ENCODE data around the gene KLHL26. TPM values are rescaled to one million over a fixed set of nuclear protein-coding genes. Genes with fewer than 3 reads are reported as not detected.

The KLHL26 gene
- total and polyA plus RNA-seq, 2 of the 13 experiments (the other 11 are each of a cell fraction or from before 2014, with no cell fraction given), result 1.5 to 1.7 TPM

DNA sequence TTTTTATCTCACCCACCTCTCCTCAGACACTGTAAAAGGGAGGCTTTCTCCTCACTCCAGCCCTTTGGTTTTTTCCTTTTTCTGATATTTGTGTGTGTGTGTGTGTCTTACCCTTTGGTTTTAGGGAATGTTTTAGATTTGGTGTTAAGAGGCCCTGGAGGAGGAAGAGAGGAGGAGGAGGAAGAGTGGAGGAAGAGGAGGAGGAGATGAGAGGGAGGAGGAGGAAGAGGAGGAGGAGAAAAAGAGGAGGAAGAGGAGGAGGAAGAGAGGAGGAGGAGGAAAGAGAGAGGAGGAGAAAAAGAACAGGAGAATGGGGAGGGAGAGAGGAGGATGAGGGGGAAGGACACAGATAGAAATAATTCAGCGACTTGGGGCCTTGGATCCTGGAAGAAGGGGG, 10.5 kb downstream of the KLHL26 start:
- WGBS (ENCODE audit: low lambda C conversion rate), result 94% methylated on average over 1 of the region's 1 CpG
- peaks cover 8% of the 10 kb centered on the region for H3K79me2 ChIP-seq (ENCODE audit: insufficient read depth, low read length)
- no peaks in the 10 kb centered on the region; a peak in 1 of 5 replicates for H3K36me3 ChIP-seq (replicated peaks in 1 of 2; ENCODE audit: control insufficient read depth in 1 of 2, insufficient read depth in 2 of 2, low read length in 2 of 2)
- ChIA-PET POLR2A (no interaction called here), CTCF (ENCODE audit: low intra/inter-chr PET ratio, low total read pairs) (no interaction called here)
- H3K4me1 ChIP-seq (ENCODE audit: insufficient read depth, low read length), result peaks cover 10% of the 10 kb centered on the region; the same call in 1 of the 2 replicates
- no peak overlapping the region for H3K9ac ChIP-seq (ENCODE audit: insufficient read depth, low read depth, low read length)
- no peak for ATAC-seq
- no peaks in the 10 kb centered on the region for H3K9me3 ChIP-seq (ENCODE audit: low read length)
- no peak for DNase-seq (ENCODE audit: low spot score)
- no peaks in the 10 kb centered on the region for H4K20me1 ChIP-seq (ENCODE audit: insufficient read depth, low read length)
- no peak overlapping the region for H3K27ac ChIP-seq (ENCODE audit: extremely low read length, insufficient read depth, low read length)
- H3K4me3 ChIP-seq (replicated peaks in 1 of 3; ENCODE audit: insufficient read depth in 1 of 3, low read depth in 2 of 3, low read length in 3 of 3), result no peak overlapping the region
- intact Hi-C loops (cut with micrococcal nuclease; ENCODE audit: unreplicated experiment) (no loop called here), in situ Hi-C loops (cut with HindIII; ENCODE audit: extremely low pct_ligation_motif_present, low pct_unique_long_range_greater_than_20kb) (no loop called here)
- BruUV-seq (replicated peaks), result no TSS peak
- H3K4me2 ChIP-seq (ENCODE audit: low read depth, low read length), result no peak overlapping the region
- H3K27me3 ChIP-seq (ENCODE audit: control insufficient read depth in 1 of 2, insufficient read depth in 2 of 2, low read length in 2 of 2), result no peaks in the 10 kb centered on the region
- FAIRE-seq, result no peak
- no peak overlapping the region for H2AFZ ChIP-seq (ENCODE audit: low read length)
- no peak for TF ChIP-seq U2AF2 (IDR thresholded peaks at IDR 0.05; ENCODE audit: low read depth, low read length)
- TF ChIP-seq, protein P1, sequence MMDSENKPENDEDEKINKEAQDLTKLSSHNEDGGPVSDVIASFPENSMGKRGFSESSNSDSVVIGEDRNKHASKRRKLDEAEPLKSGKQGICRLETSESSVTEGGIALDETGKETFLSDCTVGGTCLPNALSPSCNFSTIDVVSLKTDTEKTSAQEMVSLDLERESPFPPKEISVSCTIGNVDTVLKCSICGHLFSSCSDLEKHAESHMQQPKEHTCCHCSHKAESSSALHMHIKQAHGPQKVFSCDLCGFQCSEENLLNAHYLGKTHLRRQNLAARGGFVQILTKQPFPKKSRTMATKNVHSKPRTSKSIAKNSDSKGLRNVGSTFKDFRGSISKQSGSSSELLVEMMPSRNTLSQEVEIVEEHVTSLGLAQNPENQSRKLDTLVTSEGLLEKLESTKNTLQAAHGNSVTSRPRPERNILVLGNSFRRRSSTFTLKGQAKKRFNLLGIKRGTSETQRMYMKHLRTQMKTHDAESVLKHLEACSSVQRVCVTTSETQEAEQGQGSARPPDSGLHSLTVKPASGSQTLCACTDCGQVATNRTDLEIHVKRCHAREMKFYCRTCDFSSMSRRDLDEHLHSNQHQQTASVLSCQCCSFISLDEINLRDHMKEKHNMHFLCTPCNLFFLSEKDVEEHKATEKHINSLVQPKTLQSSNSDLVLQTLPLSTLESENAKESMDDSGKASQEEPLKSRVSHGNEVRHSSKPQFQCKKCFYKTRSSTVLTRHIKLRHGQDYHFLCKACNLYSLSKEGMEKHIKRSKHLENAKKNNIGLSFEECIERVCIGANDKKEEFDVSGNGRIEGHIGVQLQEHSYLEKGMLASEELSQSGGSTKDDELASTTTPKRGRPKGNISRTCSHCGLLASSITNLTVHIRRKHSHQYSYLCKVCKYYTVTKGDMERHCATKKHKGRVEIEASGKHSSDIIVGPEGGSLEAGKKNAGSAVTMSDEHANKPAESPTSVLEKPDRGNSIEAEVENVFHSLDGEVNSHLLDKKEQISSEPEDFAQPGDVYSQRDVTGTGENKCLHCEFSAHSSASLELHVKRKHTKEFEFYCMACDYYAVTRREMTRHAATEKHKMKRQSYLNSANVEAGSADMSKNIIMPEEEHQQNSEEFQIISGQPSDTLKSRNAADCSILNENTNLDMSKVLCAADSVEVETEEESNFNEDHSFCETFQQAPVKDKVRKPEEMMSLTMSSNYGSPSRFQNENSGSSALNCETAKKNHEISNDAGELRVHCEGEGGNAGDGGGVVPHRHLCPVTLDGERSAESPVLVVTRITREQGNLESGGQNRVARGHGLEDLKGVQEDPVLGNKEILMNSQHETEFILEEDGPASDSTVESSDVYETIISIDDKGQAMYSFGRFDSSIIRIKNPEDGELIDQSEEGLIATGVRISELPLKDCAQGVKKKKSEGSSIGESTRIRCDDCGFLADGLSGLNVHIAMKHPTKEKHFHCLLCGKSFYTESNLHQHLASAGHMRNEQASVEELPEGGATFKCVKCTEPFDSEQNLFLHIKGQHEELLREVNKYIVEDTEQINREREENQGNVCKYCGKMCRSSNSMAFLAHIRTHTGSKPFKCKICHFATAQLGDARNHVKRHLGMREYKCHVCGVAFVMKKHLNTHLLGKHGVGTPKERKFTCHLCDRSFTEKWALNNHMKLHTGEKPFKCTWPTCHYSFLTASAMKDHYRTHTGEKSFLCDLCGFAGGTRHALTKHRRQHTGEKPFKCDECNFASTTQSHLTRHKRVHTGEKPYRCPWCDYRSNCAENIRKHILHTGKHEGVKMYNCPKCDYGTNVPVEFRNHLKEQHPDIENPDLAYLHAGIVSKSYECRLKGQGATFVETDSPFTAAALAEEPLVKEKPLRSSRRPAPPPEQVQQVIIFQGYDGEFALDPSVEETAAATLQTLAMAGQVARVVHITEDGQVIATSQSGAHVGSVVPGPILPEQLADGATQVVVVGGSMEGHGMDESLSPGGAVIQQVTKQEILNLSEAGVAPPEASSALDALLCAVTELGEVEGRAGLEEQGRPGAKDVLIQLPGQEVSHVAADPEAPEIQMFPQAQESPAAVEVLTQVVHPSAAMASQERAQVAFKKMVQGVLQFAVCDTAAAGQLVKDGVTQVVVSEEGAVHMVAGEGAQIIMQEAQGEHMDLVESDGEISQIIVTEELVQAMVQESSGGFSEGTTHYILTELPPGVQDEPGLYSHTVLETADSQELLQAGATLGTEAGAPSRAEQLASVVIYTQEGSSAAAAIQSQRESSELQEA (CRISPR knock-in tag; IDR thresholded peaks at IDR 0.05; ENCODE audit: not compliant biosample characterization), result no peak
- TF ChIP-seq, protein P2, sequence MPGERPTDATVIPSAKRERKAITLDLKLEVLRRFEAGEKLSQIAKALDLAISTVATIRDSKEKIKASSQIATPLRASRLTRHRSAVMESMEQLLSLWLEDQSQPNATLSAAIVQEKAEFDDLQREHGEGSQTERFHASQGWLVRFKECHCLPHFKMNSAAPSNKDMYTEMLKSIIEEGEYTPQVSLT (CRISPR knock-in tag; IDR thresholded peaks at IDR 0.05; ENCODE audit: borderline replicate concordance, low read depth), result no peak
- TF ChIP-seq, protein P3, sequence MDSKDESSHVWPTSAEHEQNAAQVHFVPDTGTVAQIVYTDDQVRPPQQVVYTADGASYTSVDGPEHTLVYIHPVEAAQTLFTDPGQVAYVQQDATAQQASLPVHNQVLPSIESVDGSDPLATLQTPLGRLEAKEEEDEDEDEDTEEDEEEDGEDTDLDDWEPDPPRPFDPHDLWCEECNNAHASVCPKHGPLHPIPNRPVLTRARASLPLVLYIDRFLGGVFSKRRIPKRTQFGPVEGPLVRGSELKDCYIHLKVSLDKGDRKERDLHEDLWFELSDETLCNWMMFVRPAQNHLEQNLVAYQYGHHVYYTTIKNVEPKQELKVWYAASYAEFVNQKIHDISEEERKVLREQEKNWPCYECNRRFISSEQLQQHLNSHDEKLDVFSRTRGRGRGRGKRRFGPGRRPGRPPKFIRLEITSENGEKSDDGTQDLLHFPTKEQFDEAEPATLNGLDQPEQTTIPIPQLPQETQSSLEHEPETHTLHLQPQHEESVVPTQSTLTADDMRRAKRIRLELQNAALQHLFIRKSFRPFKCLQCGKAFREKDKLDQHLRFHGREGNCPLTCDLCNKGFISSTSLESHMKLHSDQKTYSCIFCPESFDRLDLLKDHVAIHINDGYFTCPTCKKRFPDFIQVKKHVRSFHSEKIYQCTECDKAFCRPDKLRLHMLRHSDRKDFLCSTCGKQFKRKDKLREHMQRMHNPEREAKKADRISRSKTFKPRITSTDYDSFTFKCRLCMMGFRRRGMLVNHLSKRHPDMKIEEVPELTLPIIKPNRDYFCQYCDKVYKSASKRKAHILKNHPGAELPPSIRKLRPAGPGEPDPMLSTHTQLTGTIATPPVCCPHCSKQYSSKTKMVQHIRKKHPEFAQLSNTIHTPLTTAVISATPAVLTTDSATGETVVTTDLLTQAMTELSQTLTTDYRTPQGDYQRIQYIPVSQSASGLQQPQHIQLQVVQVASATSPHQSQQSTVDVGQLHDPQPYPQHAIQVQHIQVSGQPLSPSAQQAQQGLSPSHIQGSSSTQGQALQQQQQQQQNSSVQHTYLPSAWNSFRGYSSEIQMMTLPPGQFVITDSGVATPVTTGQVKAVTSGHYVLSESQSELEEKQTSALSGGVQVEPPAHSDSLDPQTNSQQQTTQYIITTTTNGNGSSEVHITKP (CRISPR knock-in tag; IDR thresholded peaks at IDR 0.05; ENCODE audit: low read depth), result no peak
- no peak for TF ChIP-seq KLF15 (CRISPR knock-in tag; IDR thresholded peaks at IDR 0.05; ENCODE audit: borderline replicate concordance)
- no peak for TF ChIP-seq ZNF292 (CRISPR knock-in tag; IDR thresholded peaks at IDR 0.05; ENCODE audit: borderline replicate concordance, low read depth)
- no peak for TF ChIP-seq ZNF354B (CRISPR knock-in tag; IDR thresholded peaks at IDR 0.05)
- TF ChIP-seq ZNF563 (CRISPR knock-in tag; IDR thresholded peaks at IDR 0.05), result no peak
- no peak for TF ChIP-seq NFATC3 (CRISPR knock-in tag; IDR thresholded peaks at IDR 0.05)
- no peak for TF ChIP-seq ATF7 (IDR thresholded peaks at IDR 0.05)
- TF ChIP-seq ATF7 (CRISPR knock-in tag; IDR thresholded peaks at IDR 0.05), result no peak
- TF ChIP-seq ZNF180 (CRISPR knock-in tag; IDR thresholded peaks at IDR 0.05; ENCODE audit: borderline replicate concordance, low read depth), result no peak
- no peak for TF ChIP-seq ZFP41 (CRISPR knock-in tag; IDR thresholded peaks at IDR 0.05; ENCODE audit: borderline replicate concordance)
